H1 (cell line): ENCODE data around the gene COL4A2. TPM values are rescaled to one million over a fixed set of nuclear protein-coding genes. Genes with fewer than 3 reads are reported as not detected.

ENCODE experiments used
- CTCF ChIA-PET: fragments of 300-600 bp; sonication (Branson Sonifier 250); formaldehyde crosslinking; loops from one replicate; lab custom pipeline; 2021; ENCODE audit not compliant: partially characterized antibody; lab: Charles Lee
- POLR2A ChIA-PET: fragments of 300-600 bp; sonication (Branson Sonifier 250); formaldehyde crosslinking; loops from one replicate; lab custom pipeline; 2021; ENCODE audit warnings: inconsistent platforms; ENCODE audit not compliant: partially characterized antibody; lab: Charles Lee
- DNase-seq, 2 experiments: peaks; one replicate each; pipeline versions ENCODE4 v3.0.0 to v3.0.0-alpha.2; 2010 to 2022; ENCODE audit warnings: low spot score in 2 of 2, low read depth in 1 of 2, mixed read lengths in 1 of 2
- FAIRE-seq: peaks from 2 replicates; lab custom pipeline; 2011; peaks lifted over from hg19 to GRCh38; lab: Jason Lieb, UNC
- H2AFZ ChIP-seq: 2 replicates; pipeline ENCODE4 v1.8.1; 2012; ENCODE audit warnings: low read length, inconsistent platforms
- H2AK5ac ChIP-seq: 2 replicates; pipeline ENCODE4 v1.6.1; 2013; ENCODE audit warnings: low read depth, low read length
- H2BK120ac ChIP-seq: replicated peaks from 2 replicates; pipeline ENCODE3; 2013; ENCODE audit warnings: low read depth, low read length, inconsistent platforms
- H2BK12ac ChIP-seq: 2 replicates; pipeline ENCODE4 v1.6.1; 2013; ENCODE audit warnings: low read depth, low read length
- H2BK15ac ChIP-seq: 2 replicates; pipeline ENCODE4 v1.6.1; 2013; ENCODE audit warnings: low read length
- H2BK20ac ChIP-seq: 2 replicates; pipeline ENCODE4 v1.6.1; 2013; ENCODE audit warnings: low read length
- H2BK5ac ChIP-seq: 2 replicates; pipeline ENCODE4 v1.6.1; 2013; ENCODE audit warnings: low read depth, low read length
- H3K14ac ChIP-seq: 2 replicates; pipeline ENCODE4 v1.6.1; 2013; ENCODE audit warnings: inconsistent platforms; ENCODE audit not compliant: insufficient read length
- H3K18ac ChIP-seq: 2 replicates; pipeline ENCODE4 v1.6.1; 2013; ENCODE audit warnings: low read length; ENCODE audit errors: extremely low read depth
- H3K23ac ChIP-seq: 2 replicates; pipeline ENCODE4 v1.6.1; 2013; ENCODE audit warnings: inconsistent platforms; ENCODE audit not compliant: insufficient read length
- H3K23me2 ChIP-seq: 2 replicates; pipeline ENCODE4 v1.6.1; 2013; ENCODE audit warnings: low read depth, low read length
- H3K27ac ChIP-seq: 2 replicates; pipeline ENCODE4 v1.6.1; 2011; ENCODE audit warnings: low read depth, low read length, inconsistent platforms
- H3K27me3 ChIP-seq, 4 experiments: replicated peaks in 1 of 4; 1 replicate in 1 of 4; 2 replicates in 3 of 4; pipeline versions ENCODE4 v1.6.1 to v1.8.1; 2011 to 2013; ENCODE audit warnings: low read length in 3 of 4, mild to moderate bottlenecking in 3 of 4, inconsistent platforms in 2 of 4, mixed read lengths in 2 of 4, moderate library complexity in 1 of 4; ENCODE audit not compliant: control insufficient read depth in 3 of 4, insufficient read depth in 3 of 4; ENCODE audit errors: extremely low read depth in 1 of 4
- H3K36me3 ChIP-seq, 4 experiments: 2 replicates each; pipeline versions ENCODE4 v1.6.1 to v1.8.1; 2011 to 2013; ENCODE audit warnings: mild to moderate bottlenecking in 4 of 4, low read length in 3 of 4, moderate library complexity in 2 of 4, control low read depth in 1 of 4, inconsistent platforms in 1 of 4; ENCODE audit not compliant: insufficient read depth in 4 of 4, control insufficient read depth in 2 of 4
- H3K4ac ChIP-seq: replicated peaks from 2 replicates; pipeline ENCODE3; 2013; ENCODE audit warnings: low read length, low read depth, mixed read lengths, inconsistent platforms; ENCODE audit not compliant: insufficient read length
- H3K4me1 ChIP-seq, 4 experiments: replicated peaks in 1 of 4; 1 replicate in 1 of 4; 2 replicates in 3 of 4; pipeline versions ENCODE4 v1.6.1 to v1.8.1; 2011 to 2013; ENCODE audit warnings: low read length in 3 of 4, inconsistent platforms in 2 of 4, mixed read lengths in 1 of 4; ENCODE audit not compliant: insufficient read depth in 4 of 4, control insufficient read depth in 3 of 4
- H3K4me2 ChIP-seq, 2 experiments: 2 replicates each; pipeline versions ENCODE4 v1.6.1 to v1.8.1; 2011 to 2013; ENCODE audit warnings: low read depth in 2 of 2, low read length in 2 of 2, control low read depth in 1 of 2, inconsistent platforms in 1 of 2, mild to moderate bottlenecking in 1 of 2; ENCODE audit not compliant: insufficient read depth in 1 of 2
- H3K4me3 ChIP-seq, 4 experiments: fragments of 200-600, 300-600 bp in 1 of 4; sonication (generic), shearing (Covaris generic), sonication (Bioruptor Twin) in 1 of 4; 2 replicates each; pipeline versions ENCODE4 v1.5.1 to v1.8.1; 2011 to 2016; ENCODE audit warnings: low read length in 4 of 4, low read depth in 3 of 4, control low read depth in 2 of 4, inconsistent platforms in 2 of 4, mild to moderate bottlenecking in 2 of 4, mixed read lengths in 1 of 4, moderate library complexity in 1 of 4; ENCODE audit not compliant: insufficient read depth in 2 of 4; ENCODE audit errors: extremely low read depth in 1 of 4
- H3K56ac ChIP-seq: replicated peaks from 2 replicates; pipeline ENCODE3; 2013; ENCODE audit warnings: low read depth, mild to moderate bottlenecking, mixed read lengths, low read length, inconsistent platforms; ENCODE audit not compliant: insufficient read length
- H3K79me1 ChIP-seq: 2 replicates; pipeline ENCODE4 v1.6.1; 2013; ENCODE audit warnings: low read depth, low read length, control low read depth
- H3K79me2 ChIP-seq, 2 experiments: 2 replicates each; pipeline versions ENCODE4 v1.6.1 to v1.8.1; 2012 to 2013; ENCODE audit warnings: low read length in 2 of 2, mild to moderate bottlenecking in 2 of 2, inconsistent platforms in 1 of 2; ENCODE audit not compliant: insufficient read depth in 2 of 2, control insufficient read depth in 1 of 2
- H3K9ac ChIP-seq, 4 experiments: replicated peaks in 1 of 4; 1 replicate in 1 of 4; 2 replicates in 3 of 4; pipeline versions ENCODE4 v1.6.1 to v1.8.1; 2011 to 2013; ENCODE audit warnings: low read depth in 3 of 4, low read length in 3 of 4, control low read depth in 2 of 4, mild to moderate bottlenecking in 2 of 4, moderate library complexity in 2 of 4, inconsistent platforms in 1 of 4; ENCODE audit errors: extremely low read depth in 1 of 4
- H3K9me3 ChIP-seq, 2 experiments: 2 replicates each; pipeline versions ENCODE4 v1.6.1 to v1.8.1; 2012 to 2013; ENCODE audit warnings: mild to moderate bottlenecking in 2 of 2, moderate library complexity in 2 of 2, control low read depth in 1 of 2, inconsistent platforms in 1 of 2, low read depth in 1 of 2, low read length in 1 of 2, mixed read lengths in 1 of 2; ENCODE audit not compliant: insufficient read depth in 2 of 2
- H4K20me1 ChIP-seq, 2 experiments: replicated peaks in 1 of 2; 2 replicates each; pipeline versions ENCODE3 to v1.8.1; 2011 to 2013; ENCODE audit warnings: inconsistent platforms in 2 of 2, low read length in 2 of 2, mild to moderate bottlenecking in 1 of 2; ENCODE audit not compliant: insufficient read depth in 2 of 2, control insufficient read depth in 1 of 2
- H4K5ac ChIP-seq: 2 replicates; pipeline ENCODE4 v1.6.1; 2013; ENCODE audit warnings: low read length, low read depth, mixed read lengths, inconsistent platforms; ENCODE audit not compliant: insufficient read length
- H4K8ac ChIP-seq: 2 replicates; pipeline ENCODE4 v1.8.0; 2013; ENCODE audit warnings: mild to moderate bottlenecking, moderate library complexity, low read length, inconsistent platforms; ENCODE audit not compliant: insufficient read depth; ENCODE audit errors: extremely low read depth
- H4K91ac ChIP-seq: replicated peaks from 2 replicates; pipeline ENCODE3; 2013; ENCODE audit warnings: low read length, mixed read lengths, inconsistent platforms; ENCODE audit not compliant: insufficient read length
- ATF3 ChIP-seq: IDR thresholded peaks from 2 replicates; pipeline ENCODE4 v1.6.1; 2011; ENCODE audit warnings: low read depth, mild to moderate bottlenecking, low read length; ENCODE audit not compliant: insufficient read depth
- BCL11A ChIP-seq, 2 experiments: IDR thresholded peaks; one replicate each; pipeline ENCODE4 v1.6.1; 2011; ENCODE audit warnings: low read depth in 2 of 2, low read length in 2 of 2, mild to moderate bottlenecking in 2 of 2
- CREB1 ChIP-seq: IDR thresholded peaks from 2 replicates; pipeline ENCODE4 v1.6.1; 2012; ENCODE audit warnings: inconsistent platforms
- CTCF ChIP-seq, 3 experiments: IDR thresholded peaks; 1 replicate in 2 of 3; 2 replicates in 1 of 3; pipeline versions ENCODE4 v1.5.1 to v1.6.1; 2011; ENCODE audit warnings: low read length in 3 of 3, mild to moderate bottlenecking in 3 of 3, inconsistent platforms in 2 of 3, low read depth in 1 of 3, moderate library complexity in 1 of 3; ENCODE audit not compliant: insufficient read depth in 1 of 3; ENCODE audit errors: control extremely low read depth in 1 of 3
- FOSL1 ChIP-seq: IDR thresholded peaks from 2 replicates; pipeline ENCODE4 v1.6.1; 2011; ENCODE audit warnings: mild to moderate bottlenecking, low read depth, low read length, moderate library complexity; ENCODE audit not compliant: insufficient read depth
- JUN ChIP-seq: IDR thresholded peaks from 2 replicates; pipeline ENCODE4 v1.6.1; 2011; ENCODE audit warnings: low read depth, mild to moderate bottlenecking, improper control_type of control experiment, low read length
- POLR2A ChIP-seq, 2 experiments: IDR thresholded peaks; 1 replicate in 1 of 2; 2 replicates in 1 of 2; pipeline ENCODE4 v1.6.1; 2011; ENCODE audit warnings: low read depth in 2 of 2, low read length in 2 of 2, mild to moderate bottlenecking in 2 of 2; ENCODE audit errors: control extremely low read depth in 1 of 2
- RNF2 ChIP-seq: fragments of 200-900, 300-1000 bp; sonication (generic); IDR thresholded peaks from 2 replicates; pipeline ENCODE4 v1.7.1; 2016; ENCODE audit warnings: borderline replicate concordance, low read depth, mild to moderate bottlenecking, antibody characterized with exemption, low read length; ENCODE audit not compliant: poor library complexity, severe bottlenecking; ENCODE audit errors: missing control alignments
- SP4 ChIP-seq: IDR thresholded peaks from 2 replicates; pipeline ENCODE4 v1.6.1; 2012; ENCODE audit warnings: low read length, inconsistent platforms
- USF2 ChIP-seq: IDR thresholded peaks from 2 replicates; pipeline ENCODE4 v1.6.1; 2011; ENCODE audit warnings: low read length, improper control_type of control experiment
- WGBS, 2 experiments: shearing (Covaris generic) in 1 of 2; methylation state at CpG; one replicate each; pipeline versions ENCODE4 v1.1.6 to v1.1.7; 2013 to 2015; ENCODE audit warnings: low lambda C conversion rate in 2 of 2, mixed read lengths in 2 of 2, inconsistent platforms in 1 of 2, low coverage in 1 of 2, missing lambda C conversion rate in 1 of 2; ENCODE audit not compliant: insufficient replicate concordance in 2 of 2, insufficient coverage in 1 of 2, insufficient read length in 1 of 2; ENCODE audit errors: extremely low coverage in 1 of 2, missing lambda C conversion rate in 1 of 2; 5-methylcytosine and 5-hydroxymethylcytosine counted together
- polyA plus RNA-seq, 7 experiments: library from polyadenylated mRNA; depleted of rRNA in 3 of 7; stranded (reverse) in 5 of 7; unstranded in 2 of 7; fragments of >200 nt in 5 of 7; fragments of 200-250 nt in 2 of 7; gene quantifications; 1 replicate in 5 of 7; 2 replicates in 1 of 7; 4 replicates in 1 of 7; pipeline versions ENCODE4 v1.2.1 to v1.2.3, GENCODE V29; 2011 to 2013; ENCODE audit warnings: missing spikeins in 2 of 7, mixed read lengths in 2 of 7
- total RNA-seq: library from RNA; stranded (reverse); fragmentation: NEBNext Ultra II Directional; extraction: Animal tissue kit (Norgen Biotek cat#: 25700); gene quantifications from 2 replicates; pipeline ENCODE4 v1.2.1, GENCODE V29; 2021

Gene COL4A2
- total and polyA plus RNA-seq, 2 of the 8 experiments (the other 6 are each of a cell fraction or from before 2014, with no cell fraction given), result 80.4 to 87.3 TPM

- Histone ChIP-seq H3K27me3 (no peaks in the 10 kb centered on the region), H3K4me3 (no peak overlapping the region), H3K36me3 (no peaks in the 10 kb centered on the region), H2AFZ (no peak overlapping the region), H3K9me3 (no peaks in the 10 kb centered on the region), H3K79me2 (no peaks in the 10 kb centered on the region), H2BK12ac (no peak overlapping the region), H2BK120ac (no peak overlapping the region), H3K23ac (no peak overlapping the region), H3K23me2 (no peaks in the 10 kb centered on the region), H2AK5ac (no peak overlapping the region), H4K91ac (no peak overlapping the region), H3K4ac (no peak overlapping the region), H3K79me1 (no peaks in the 10 kb centered on the region), H3K18ac (no peak overlapping the region), H2BK20ac (no peak overlapping the region), H4K20me1 (no peaks in the 10 kb centered on the region), H3K14ac (no peak overlapping the region), H3K27ac (no peak overlapping the region), H4K5ac (no peak overlapping the region), H3K56ac (no peak overlapping the region), H3K9ac (no peak overlapping the region), H2BK5ac (no peak overlapping the region; the same call in 1 of the 2 replicates), H4K8ac (peak overlapping the region; percentile 35; the same call in 1 of the 2 replicates), H3K4me2 (no peak overlapping the region), H2BK15ac (no peak overlapping the region), H3K4me1 (no peaks in the 10 kb centered on the region)
- DNase-seq, result no peak
- ChIA-PET CTCF (interaction anchor here (0.7 to 1.2 kb wide), 5 partner anchors 10 to 41 kb away, joined by 3 read pairs; no protein-coding TSS in a partner anchor), POLR2A (no interaction called here)
- 81% methylated on average over 15 of the region's 15 CpGs; no CpG with 5 or more reads in 1 of the 2 experiments for WGBS, 2 experiments
- FAIRE-seq, result no peak
- no peak for TF ChIP-seq USF2
- no peak for TF ChIP-seq CTCF (IDR thresholded peaks at IDR 0.05; ENCODE audit: control extremely low read depth in 1 of 3, insufficient read depth in 1 of 3, low read depth in 1 of 3, low read length in 3 of 3)
- TF ChIP-seq POLR2A (IDR thresholded peaks at IDR 0.05; ENCODE audit: control extremely low read depth in 1 of 2, low read depth in 2 of 2, low read length in 2 of 2), result no peak
- no peak for TF ChIP-seq CREB1
- TF ChIP-seq SP4, result no peak
- TF ChIP-seq JUN, result no peak
- TF ChIP-seq ATF3, result no peak
- TF ChIP-seq BCL11A (IDR thresholded peaks at IDR 0.05; ENCODE audit: low read depth in 2 of 2, low read length in 2 of 2), result no peak
- no peak for TF ChIP-seq FOSL1
- TF ChIP-seq RNF2, result no peak
These were observed 16.3 kb upstream of the COL4A2 start for GRCh38 chr13:110290826-110291225.
